Lower lobe of right lung (tissue), 2 donors: ENCODE results near the gene SELENOF. TPM values are rescaled to one million over a fixed set of nuclear protein-coding genes. Genes with fewer than 3 reads are reported as not detected.
"Not testable (repeated sequence)": the region's sequence is repeated elsewhere in the genome, so short reads cannot be mapped to it uniquely, and the experiment has no call there.

Experiments
- ATAC-seq, 2 donors: fragments of 200-7000 bp; cut with Tn5 transposase; one replicate each; pipeline ENCODE4 v1.9.1; 2020 to 2022; ENCODE audit warnings: mild to moderate bottlenecking in 2 of 2, moderate library complexity in 2 of 2
- DNase-seq: peaks from one replicate; pipeline ENCODE4 v3.0.0-alpha.2; 2020
- H3K27ac ChIP-seq: fragments of 200-600 bp; one replicate; pipeline ENCODE4 v1.8.0; 2022
- H3K27me3 ChIP-seq: fragments of 200-600 bp; one replicate; pipeline ENCODE4 v1.8.0; 2022; ENCODE audit warnings: low read depth
- H3K36me3 ChIP-seq: fragments of 200-600 bp; one replicate; pipeline ENCODE4 v1.8.0; 2022; ENCODE audit warnings: mild to moderate bottlenecking
- H3K4me1 ChIP-seq: fragments of 200-600 bp; one replicate; pipeline ENCODE4 v1.8.0; 2022
- H3K4me3 ChIP-seq: fragments of 200-600 bp; one replicate; pipeline ENCODE4 v1.8.0; 2022; ENCODE audit warnings: mild to moderate bottlenecking
- H3K9me3 ChIP-seq: fragments of 200-600 bp; one replicate; pipeline ENCODE4 v1.8.0; 2022
- CTCF ChIP-seq: fragments of 200-600 bp; IDR thresholded peaks from one replicate; pipeline ENCODE4 v1.8.0; 2022; ENCODE audit warnings: antibody characterized with exemption, mild to moderate bottlenecking
- intact Hi-C: fragments of 100-400 bp; cut with DNase I; formaldehyde crosslinking; loops from one replicate; pipeline ENCODE4 v1.11.0; 2022
- total RNA-seq: library from RNA; stranded (reverse); fragmentation: NEBNext Ultra II Directional; extraction: Animal tissue kit (Norgen Biotek cat#: 25700); gene quantifications from one replicate; pipeline ENCODE4 v1.2.1, GENCODE V29; 2021
- donor health status: DM: no; HTN: yes; CAD: no; lungs with severe emphysema.

SELENOF gene
- total RNA-seq, 1 donor from 2014 or later = 197 TPM

GRCh38 chr1:86868477-86868876, 45.4 kb downstream of the SELENOF start:
- Histone ChIP-seq H3K4me1 (no peaks in the 10 kb centered on the region), H3K4me3 (no peak overlapping the region), H3K27me3 (no peaks in the 10 kb centered on the region), H3K27ac (no peak overlapping the region), H3K9me3 (no peaks in the 10 kb centered on the region), H3K36me3 (no peaks in the 10 kb centered on the region)
- no peak for DNase-seq
- no peak for ATAC-seq
- TF ChIP-seq CTCF = no peak
- intact Hi-C loops = no loop called here

GRCh38 chr1:86867278-86867677, 46.6 kb downstream of the SELENOF start:
- H3K36me3 ChIP-seq, H3K4me3 ChIP-seq, H3K9me3 ChIP-seq, ATAC-seq, intact Hi-C loops, H3K27me3 ChIP-seq, H3K27ac ChIP-seq, H3K4me1 ChIP-seq, DNase-seq: not testable (repeated sequence)

- no peak for TF ChIP-seq CTCF
- no peaks in the 10 kb centered on the region for H3K27me3 ChIP-seq
- H3K4me1 ChIP-seq = no peaks in the 10 kb centered on the region
- no peaks in the 10 kb centered on the region for H3K9me3 ChIP-seq
- peaks cover 12% of the 10 kb centered on the region for H3K36me3 ChIP-seq
- intact Hi-C loops = no loop called here
- no peak overlapping the region for H3K4me3 ChIP-seq
- DNase-seq (no peak), ATAC-seq (no peak)
- no peak overlapping the region for H3K27ac ChIP-seq
Observed at GRCh38 chr1:86866665-86867064, 47.3 kb downstream of the SELENOF start.

DNA sequence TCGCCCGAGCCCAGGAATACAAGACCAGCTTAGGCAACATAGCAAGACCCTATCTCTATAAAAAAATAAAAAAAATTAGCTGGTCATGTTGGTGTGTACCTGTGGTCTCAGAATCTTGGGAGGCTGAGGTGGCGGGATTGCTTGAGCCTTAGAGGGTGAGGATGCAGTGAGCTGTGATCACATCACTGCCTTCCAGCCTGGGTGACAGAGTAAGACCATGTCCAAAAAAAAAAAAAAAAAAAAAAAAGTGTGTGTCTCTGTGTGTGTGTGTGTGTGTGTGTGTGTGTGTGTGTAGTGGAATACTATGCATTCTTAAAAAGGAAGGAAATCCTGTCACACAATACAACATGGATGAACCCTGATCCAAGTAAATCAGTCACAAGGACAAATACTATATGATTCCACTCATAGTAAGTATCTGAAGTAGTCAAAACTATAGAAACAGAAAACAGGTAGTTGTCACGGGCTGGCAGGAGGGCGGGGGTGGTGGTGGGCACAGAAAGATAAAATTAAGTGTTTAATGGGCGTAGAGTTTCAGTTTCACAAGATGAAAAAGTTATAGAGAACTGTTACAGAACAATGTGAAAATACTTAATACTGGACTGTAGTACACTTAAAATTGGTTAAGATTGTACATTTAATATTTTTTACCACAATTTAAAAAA, 47.8 kb downstream of the SELENOF start:
- H3K27me3 ChIP-seq = no peaks in the 10 kb centered on the region
- TF ChIP-seq CTCF = no peak
- H3K4me3 ChIP-seq = no peak overlapping the region
- intact Hi-C loops = no loop called here
- H3K27ac ChIP-seq = no peak overlapping the region
- H3K4me1 ChIP-seq = no peaks in the 10 kb centered on the region
- H3K36me3 ChIP-seq = peaks cover 16% of the 10 kb centered on the region
- DNase-seq = no peak
- ATAC-seq = no peak
- H3K9me3 ChIP-seq = no peaks in the 10 kb centered on the region

DNA sequence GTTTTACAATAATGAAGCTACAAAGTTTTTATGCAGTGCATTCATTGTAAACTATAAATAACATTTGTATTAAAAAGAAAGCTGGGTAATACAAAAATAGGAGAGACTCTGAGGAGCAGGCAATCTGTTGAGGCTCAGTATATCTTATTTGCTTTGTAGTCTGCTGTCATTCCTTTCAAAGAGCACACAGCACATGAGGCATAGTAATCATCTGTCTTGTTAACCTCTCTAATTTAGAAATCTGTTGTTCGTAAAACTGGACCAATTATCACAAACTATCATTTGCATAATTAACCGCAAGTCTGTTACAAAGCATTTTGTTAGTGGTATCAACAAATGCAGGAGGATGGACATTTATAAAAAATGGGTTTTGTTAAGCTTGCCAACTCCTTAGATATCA, 51.0 kb downstream of the SELENOF start:
- H3K27ac ChIP-seq = no peak overlapping the region
- DNase-seq (no peak), ATAC-seq (no peak)
- H3K9me3 ChIP-seq = no peaks in the 10 kb centered on the region
- peaks cover 16% of the 10 kb centered on the region for H3K36me3 ChIP-seq
- TF ChIP-seq CTCF = no peak
- H3K4me3 ChIP-seq = no peak overlapping the region
- no peaks in the 10 kb centered on the region for H3K27me3 ChIP-seq
- no peaks in the 10 kb centered on the region for H3K4me1 ChIP-seq
- intact Hi-C loops = no loop called here

- no peaks in the 10 kb centered on the region for H3K9me3 ChIP-seq
- no peak for ATAC-seq
- H3K4me3 ChIP-seq = no peak overlapping the region
- no peak for DNase-seq
- intact Hi-C loops = no loop called here
- H3K27me3 ChIP-seq = no peaks in the 10 kb centered on the region
- TF ChIP-seq CTCF = no peak
- no peak overlapping the region for H3K27ac ChIP-seq
- no peaks in the 10 kb centered on the region for H3K4me1 ChIP-seq
- peaks cover 16% of the 10 kb centered on the region for H3K36me3 ChIP-seq
Observed at GRCh38 chr1:86861424-86861823, 52.5 kb downstream of the SELENOF start.
